SK-N-MC (cell line): ENCODE measurements around the gene NTSR1.

Source experiments
- EZH2 ChIP-seq: fragments of 200-600 bp; sonication (generic); IDR thresholded peaks from one replicate; pipeline ENCODE4 v1.6.1; 2017; ENCODE audit warnings: antibody characterized with exemption
- POLR2AphosphoS5 ChIP-seq: IDR thresholded peaks from 2 replicates; pipeline ENCODE4 v1.6.1; 2012; ENCODE audit warnings: mild to moderate bottlenecking, low read depth, low read length, borderline replicate concordance

- TF ChIP-seq EZH2 (no peak), POLR2AphosphoS5 (no peak)
Observed at GRCh38 chr20:62770111-62770910, 61.7 kb downstream of the NTSR1 start.
